DMS153 treated with DMSO at 0.1 percent for 48 hours (cell line): ENCODE data around the gene SCRN3.
"Not testable (repeated sequence)": the region's sequence is repeated elsewhere in the genome, so short reads cannot be mapped to it uniquely, and the experiment has no call there.

ENCODE experiments used
- DNase-seq: peaks from one replicate; lab custom pipeline; 2025; ENCODE audit not compliant: unreplicated experiment; lab: John Stamatoyannopoulos, UW

Gene SCRN3

DNA sequence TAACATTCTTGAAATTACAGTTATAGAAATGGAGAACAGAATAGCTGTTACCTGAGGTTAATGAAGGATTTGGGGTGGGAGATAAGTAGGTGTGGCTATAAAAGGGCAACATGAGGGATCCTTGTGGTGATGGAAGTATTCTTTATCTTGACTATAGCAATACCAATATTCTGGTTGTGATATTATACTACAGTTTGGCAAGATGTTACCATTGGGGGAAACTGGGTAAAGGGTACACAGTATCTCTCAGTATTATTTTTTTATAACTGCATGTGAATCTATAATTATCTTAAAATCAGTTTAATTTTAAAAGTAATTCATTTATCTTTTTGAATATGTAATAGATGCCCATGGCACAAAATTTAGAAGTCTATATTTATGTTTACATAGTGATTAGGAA, 8.1 kb downstream of the SCRN3 start:
- no peak for DNase-seq

GRCh38 chr2:174410039-174410438, 14.5 kb downstream of the SCRN3 start:
- not testable (repeated sequence) for DNase-seq

DNA sequence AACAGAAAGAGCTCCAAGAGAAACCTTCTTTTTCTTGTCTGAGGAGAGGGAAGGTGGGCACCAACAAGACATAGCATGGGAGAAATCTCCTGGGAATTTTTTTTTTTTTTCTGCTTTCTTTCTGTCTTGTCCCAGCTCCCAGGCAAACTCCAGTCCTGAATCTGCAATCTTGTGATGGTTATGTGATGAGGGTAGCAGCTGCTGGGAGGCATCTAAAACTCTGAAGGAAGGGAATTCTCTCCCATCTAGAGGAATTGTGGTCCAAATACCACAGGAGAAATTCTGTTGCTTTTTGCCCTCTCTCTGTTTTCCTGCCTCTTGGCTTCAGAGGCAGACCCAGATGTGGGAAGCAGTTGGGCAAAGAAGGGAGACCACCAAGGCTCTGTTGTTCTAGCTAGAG, 16.7 kb downstream of the SCRN3 start:
- DNase-seq, result no peak

GRCh38 chr2:174428214-174428613, 32.7 kb downstream of the SCRN3 start:
- no peak for DNase-seq

GRCh38 chr2:174430066-174430465, 34.5 kb downstream of the SCRN3 start:
- no peak for DNase-seq

GRCh38 chr2:174431902-174432301, 36.4 kb downstream of the SCRN3 start:
- DNase-seq, result no peak

DNA sequence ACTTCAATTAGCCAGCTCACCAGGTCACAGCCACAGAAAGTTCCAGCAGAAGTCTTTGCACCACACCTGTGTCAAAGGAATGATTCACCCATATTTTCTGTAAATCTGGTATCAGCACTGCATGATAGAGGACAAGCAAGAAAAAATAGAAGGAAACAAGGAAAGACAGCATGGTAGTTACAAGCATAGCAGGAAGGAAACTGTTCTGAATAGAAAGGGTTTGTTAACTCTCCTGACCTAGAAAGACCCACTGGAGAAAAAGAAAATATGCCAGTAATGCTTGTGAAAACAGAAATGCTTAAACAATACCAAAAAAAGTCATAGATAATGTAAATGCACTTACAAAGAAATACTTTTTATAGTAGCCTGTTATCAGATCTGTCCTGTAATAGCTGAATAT, 40.8 kb downstream of the SCRN3 start:
- no peak for DNase-seq

GRCh38 chr2:174438146-174438886, 42.8 kb downstream of the SCRN3 start:
- DNase-seq, result no peak

- no peak for DNase-seq
These were observed 43.8 kb downstream of the SCRN3 start for GRCh38 chr2:174439323-174439722.

GRCh38 chr2:174439950-174440349, 44.4 kb downstream of the SCRN3 start:
- DNase-seq, result no peak

GRCh38 chr2:174442546-174443510, 47.3 kb downstream of the SCRN3 start:
- no peak for DNase-seq

- DNase-seq, result no peak
These were observed 49.2 kb downstream of the SCRN3 start for GRCh38 chr2:174444761-174445160.

DNA sequence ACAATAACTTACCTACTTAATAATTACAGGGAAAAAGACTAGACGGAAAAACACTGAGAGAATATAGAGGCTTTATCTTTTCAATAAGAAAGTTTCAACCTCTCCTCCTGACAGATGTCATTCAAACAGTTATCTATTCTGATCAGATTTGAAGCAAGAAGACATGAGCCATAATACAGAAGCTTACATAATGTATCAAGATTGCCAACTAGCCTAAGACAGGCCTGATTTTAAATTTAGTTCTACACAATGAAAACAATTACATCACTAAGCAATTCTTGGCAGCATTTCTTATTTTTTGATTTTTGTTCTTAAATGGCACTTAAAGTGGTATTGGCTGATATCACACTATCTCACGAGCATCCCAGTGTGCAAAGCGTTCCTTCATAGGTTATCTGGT, 49.7 kb downstream of the SCRN3 start:
- DNase-seq, result no peak

DNA sequence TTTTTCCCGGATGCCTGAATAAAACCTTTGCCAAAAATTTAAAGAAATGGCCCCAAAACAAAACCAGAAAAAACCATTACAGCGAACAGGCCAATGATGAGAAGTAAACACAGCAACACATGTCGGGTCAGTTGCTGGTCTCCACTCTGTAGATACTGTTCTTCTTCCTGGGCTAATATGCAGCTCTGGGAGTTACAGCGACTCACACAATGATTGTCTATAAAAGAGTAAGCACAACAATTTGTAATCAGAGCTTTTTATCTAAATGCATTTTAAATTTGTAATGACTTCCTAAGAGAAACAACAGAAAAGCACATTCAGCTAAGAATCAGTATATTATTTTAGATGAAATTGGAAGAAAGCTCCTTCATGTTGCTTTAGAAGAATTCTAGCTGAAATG, 51.0 kb downstream of the SCRN3 start:
- no peak for DNase-seq

- no peak for DNase-seq
These were observed 53.5 kb downstream of the SCRN3 start for GRCh38 chr2:174449033-174449432.

DNA sequence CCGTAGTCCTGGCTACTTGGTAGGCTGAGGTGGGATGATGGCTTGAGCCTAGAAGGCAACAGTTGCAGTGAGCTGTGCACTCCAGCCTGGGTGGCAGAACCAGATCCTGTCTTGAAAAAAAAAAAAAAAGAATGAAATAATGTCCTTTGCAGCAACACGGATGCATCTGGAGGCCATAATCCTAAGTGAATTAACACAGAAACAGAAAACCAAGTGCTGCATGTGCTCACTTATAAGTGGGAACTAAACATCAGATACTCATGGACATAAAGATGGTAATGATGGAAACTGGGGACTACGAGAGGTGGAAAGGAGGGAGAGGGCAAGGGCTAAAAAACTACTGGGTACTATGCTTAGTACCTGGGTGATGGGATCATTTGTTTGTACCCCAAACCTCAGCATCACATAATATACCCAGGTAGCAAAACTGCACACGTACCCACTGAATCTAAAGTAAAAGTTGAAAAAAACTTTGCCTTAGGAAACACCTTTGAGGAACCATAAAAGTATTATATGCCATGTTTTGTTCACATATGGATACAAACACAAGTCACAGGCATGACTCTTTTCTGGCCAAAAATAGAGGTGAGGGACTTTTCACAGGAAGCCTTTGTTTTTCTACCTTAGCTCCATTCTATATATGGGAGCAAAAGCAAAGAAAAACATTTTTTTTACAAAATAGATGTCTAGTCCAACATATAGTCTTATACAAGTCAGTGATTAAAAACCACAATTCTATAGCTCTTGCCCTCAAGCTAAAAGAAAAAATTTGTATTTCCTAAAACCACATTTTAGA, 54.7 kb downstream of the SCRN3 start:
- DNase-seq, result no peak

DNA sequence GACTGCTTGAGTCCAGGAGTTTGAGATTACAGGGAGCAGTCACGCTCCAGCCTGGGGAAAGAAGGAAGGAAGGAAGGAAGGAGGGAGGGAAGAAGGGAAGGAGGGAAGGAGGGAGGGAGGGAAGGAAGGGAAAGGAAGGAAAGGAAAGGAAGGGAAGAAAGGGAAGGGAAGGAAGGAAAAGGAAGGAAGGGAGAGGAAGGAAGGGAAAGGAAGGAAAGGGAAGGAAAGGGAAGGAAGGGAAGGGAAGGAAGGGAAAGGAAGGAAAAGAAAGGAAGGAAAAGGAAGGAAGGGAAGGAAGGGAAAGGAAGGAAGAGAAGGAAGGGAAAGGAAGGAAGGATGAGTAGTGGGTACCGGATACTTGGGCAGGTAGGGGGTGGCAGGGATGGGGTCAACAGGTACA, 59.0 kb downstream of the SCRN3 start:
- DNase-seq, result no peak

GRCh38 chr2:174461221-174461620, 65.7 kb downstream of the SCRN3 start:
- DNase-seq, result no peak

DNA sequence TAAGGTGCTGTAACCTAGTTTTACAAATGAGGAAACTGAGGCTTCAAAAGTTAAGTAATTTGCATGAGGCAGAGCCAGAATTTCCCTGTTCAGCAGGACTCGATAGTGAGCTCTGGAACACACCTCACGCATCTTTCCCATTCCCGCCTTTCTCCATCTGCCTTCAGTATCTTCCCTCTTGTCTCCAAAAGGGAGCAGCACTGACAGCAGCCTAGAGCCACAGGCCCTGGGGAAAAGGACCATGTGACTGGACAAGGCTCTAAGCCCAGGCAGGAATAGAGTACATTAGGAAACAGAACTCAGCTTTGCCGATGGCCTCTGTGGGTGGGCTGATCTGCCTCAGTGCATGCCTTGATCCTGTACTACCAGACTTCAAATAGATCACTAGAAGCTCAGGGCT, 69.8 kb downstream of the SCRN3 start:
- no peak for DNase-seq

DNA sequence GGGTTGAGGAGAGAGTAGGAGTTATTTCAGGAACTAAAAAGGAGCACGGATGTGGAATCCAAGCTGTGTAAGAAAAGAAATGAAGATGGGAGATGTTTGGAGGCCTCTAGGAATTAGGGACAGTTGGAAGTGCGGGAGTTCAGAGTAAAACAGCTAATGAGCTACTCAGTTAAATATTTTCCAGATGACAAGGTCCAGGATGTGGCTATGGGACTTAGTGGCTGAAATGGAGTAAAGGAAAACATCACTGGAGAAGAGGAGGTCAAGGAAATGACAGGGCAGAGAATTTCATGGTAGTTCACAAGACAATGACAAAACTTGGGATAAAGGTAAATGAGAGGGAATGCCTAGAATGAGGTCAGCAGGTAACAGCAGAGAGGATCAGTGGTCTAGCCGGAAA, 78.3 kb downstream of the SCRN3 start:
- DNase-seq, result no peak

DNA sequence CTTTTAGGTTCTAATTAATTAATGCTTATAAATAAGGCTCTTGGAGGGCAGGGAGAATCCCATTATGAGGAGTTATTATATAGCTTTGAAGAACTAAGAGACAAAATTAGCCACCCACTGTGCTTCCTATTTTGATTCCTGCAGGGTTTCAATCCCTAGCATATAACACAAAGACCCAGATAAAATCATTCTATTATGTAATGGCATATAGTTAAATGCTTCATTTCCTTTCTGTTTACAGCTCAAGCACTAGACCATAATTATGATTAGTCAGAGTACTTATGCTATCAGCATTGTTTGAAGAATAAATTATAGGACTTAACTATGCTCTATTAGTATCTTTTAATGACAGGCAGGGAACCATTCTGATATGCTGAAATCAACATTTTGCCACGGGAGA, 82.2 kb downstream of the SCRN3 start:
- no peak for DNase-seq
